Panc1 (cell line): ENCODE results near the gene STX1A. TPM values are rescaled to one million over a fixed set of nuclear protein-coding genes. Genes with fewer than 3 reads are reported as not detected.

Source experiments
- ATAC-seq: fragments of 200-7000 bp; cut with Tn5 transposase; 2 replicates; pipeline ENCODE4 v1.9.1; 2020; ENCODE audit warnings: mild to moderate bottlenecking, moderate library complexity
- BruUV-seq: library from RNA; stranded (reverse); fragments of 400-500 nt; replicated peaks from 2 replicates; lab custom pipeline; 2021; lab: Mats Ljungman, UMichigan
- CTCF ChIA-PET: fragments of 300-600 bp; sonication (Branson Sonifier 250); formaldehyde crosslinking; loops from one replicate; lab custom pipeline; 2022; ENCODE audit warnings: antibody characterized with exemption; lab: Charles Lee
- POLR2A ChIA-PET: fragments of 300-600 bp; sonication (Branson Sonifier 250); formaldehyde crosslinking; loops from one replicate; lab custom pipeline; 2022; ENCODE audit warnings: antibody characterized with exemption; lab: Charles Lee
- DNase-seq: peaks from one replicate; pipeline ENCODE4 v3.0.0-alpha.2; 2010; ENCODE audit warnings: low read depth, low spot score
- H3K27ac ChIP-seq: 2 replicates; pipeline ENCODE4 v1.5.1; 2011; ENCODE audit warnings: mild to moderate bottlenecking, low read length, inconsistent platforms
- H3K27me3 ChIP-seq: fragments of 200-500 bp; sonication (Bioruptor generic); 2 replicates; pipeline ENCODE4 v1.6.0; 2014; ENCODE audit warnings: low read length, inconsistent platforms; ENCODE audit not compliant: control insufficient read depth, insufficient read depth
- H3K36me3 ChIP-seq: fragments of 200-500 bp; sonication (Bioruptor generic); 2 replicates; pipeline ENCODE4 v1.5.1; 2014; ENCODE audit warnings: inconsistent platforms, mild to moderate bottlenecking, low read length, moderate library complexity; ENCODE audit not compliant: control insufficient read depth, insufficient read depth
- H3K4me1 ChIP-seq: 2 replicates; pipeline ENCODE4 v1.5.1; 2011; ENCODE audit warnings: inconsistent platforms, mild to moderate bottlenecking, low read length, moderate library complexity; ENCODE audit not compliant: control insufficient read depth, insufficient read depth
- H3K4me3 ChIP-seq, 2 experiments: 2 replicates each; pipeline ENCODE4 v1.5.1; 2011 to 2012; ENCODE audit warnings: low read depth in 2 of 2, low read length in 2 of 2, mild to moderate bottlenecking in 2 of 2, inconsistent platforms in 1 of 2, moderate library complexity in 1 of 2
- H3K9me3 ChIP-seq: fragments of 200-500 bp; sonication (Bioruptor generic); 2 replicates; pipeline ENCODE4 v1.5.1; 2014; ENCODE audit warnings: low read depth, mild to moderate bottlenecking, inconsistent platforms, low read length, moderate library complexity; ENCODE audit not compliant: control insufficient read depth, insufficient read depth
- POLR2AphosphoS5 ChIP-seq: IDR thresholded peaks from 2 replicates; pipeline ENCODE4 v1.6.1; 2012; ENCODE audit warnings: mild to moderate bottlenecking, low read depth, low read length, moderate library complexity
- REST ChIP-seq, 2 experiments: IDR thresholded peaks; 2 replicates each; pipeline ENCODE4 v1.6.1; 2011 to 2012; ENCODE audit warnings: low read depth in 2 of 2, control low read depth in 1 of 2, low read length in 1 of 2, mild to moderate bottlenecking in 1 of 2, moderate library complexity in 1 of 2; ENCODE audit not compliant: insufficient read depth in 1 of 2
- SIN3A ChIP-seq: IDR thresholded peaks from 2 replicates; pipeline ENCODE4 v1.6.1; 2012; ENCODE audit warnings: low read depth, mild to moderate bottlenecking, low read length, moderate library complexity, borderline replicate concordance; ENCODE audit not compliant: insufficient read depth
- TCF7L2 ChIP-seq: IDR thresholded peaks from 2 replicates; pipeline ENCODE4 v1.6.1; 2011; ENCODE audit warnings: mild to moderate bottlenecking, low read depth, low read length, inconsistent platforms
- in situ Hi-C: cut with HindIII; loops from 2 replicates; pipeline ENCODE4 v1.10.0; 2016; ENCODE audit warnings: low sequenced_read_pairs, low pct_unique_long_range_greater_than_20kb
- intact Hi-C: fragments of 100-400 bp; cut with micrococcal nuclease; formaldehyde crosslinking; loops from one replicate; pipeline ENCODE4 v1.10.0; 2022; ENCODE audit not compliant: unreplicated experiment
- total RNA-seq: library from RNA; stranded (reverse); gene quantifications from one replicate; pipeline ENCODE4 v1.2.1, GENCODE V29; 2021; ENCODE audit not compliant: unreplicated experiment
- TF ChIP-seq, protein P1 (sequence below): fragments of 450-650 bp; IDR thresholded peaks from 2 replicates; pipeline ENCODE4 v1.5.1; 2017; ENCODE audit warnings: mild to moderate bottlenecking

Gene STX1A
- total RNA-seq, 1 experiment from 2014 or later, result 80.9 TPM

GRCh38 chr7:73719806-73720169, 319 bp upstream of the STX1A start:
- H3K27ac ChIP-seq, result peak overlapping the region; percentile 88
- peak overlapping the region; percentile 62 to 96 for H3K4me3 ChIP-seq
- intact Hi-C loops (no loop called here), in situ Hi-C loops (no loop called here)
- POLR2A ChIA-PET, result no interaction called here
- TF ChIP-seq REST (IDR thresholded peaks at IDR 0.05; ENCODE audit: insufficient read depth in 1 of 2, low read depth in 2 of 2, low read length in 1 of 2), result no peak
- ATAC-seq (no peak), DNase-seq (no peak)
- no peaks in the 10 kb centered on the region for H3K27me3 ChIP-seq
- CTCF ChIA-PET, result interaction anchor here (0.6 kb wide), 1 partner anchor 104 kb away, joined by 7 read pairs; no protein-coding TSS in a partner anchor
- peaks cover 56% of the 10 kb centered on the region for H3K4me1 ChIP-seq
- H3K36me3 ChIP-seq, result no peaks in the 10 kb centered on the region
- H3K9me3 ChIP-seq, result no peaks in the 10 kb centered on the region
- no TSS peak for BruUV-seq

- BruUV-seq, result no TSS peak
- no peak for DNase-seq
- H3K9me3 ChIP-seq, result no peaks in the 10 kb centered on the region
- ATAC-seq, result no peak
- peak overlapping the region; percentile 82 to 96 for H3K4me3 ChIP-seq
- in situ Hi-C loops, result no loop called here
- peaks cover 68% of the 10 kb centered on the region for H3K4me1 ChIP-seq
- H3K27ac ChIP-seq, result peak overlapping the region; percentile 96
- H3K27me3 ChIP-seq, result no peaks in the 10 kb centered on the region
- intact Hi-C loops, result no loop called here
- no peak for TF ChIP-seq SIN3A
- TF ChIP-seq POLR2AphosphoS5, result no peak
- TF ChIP-seq, protein P1, sequence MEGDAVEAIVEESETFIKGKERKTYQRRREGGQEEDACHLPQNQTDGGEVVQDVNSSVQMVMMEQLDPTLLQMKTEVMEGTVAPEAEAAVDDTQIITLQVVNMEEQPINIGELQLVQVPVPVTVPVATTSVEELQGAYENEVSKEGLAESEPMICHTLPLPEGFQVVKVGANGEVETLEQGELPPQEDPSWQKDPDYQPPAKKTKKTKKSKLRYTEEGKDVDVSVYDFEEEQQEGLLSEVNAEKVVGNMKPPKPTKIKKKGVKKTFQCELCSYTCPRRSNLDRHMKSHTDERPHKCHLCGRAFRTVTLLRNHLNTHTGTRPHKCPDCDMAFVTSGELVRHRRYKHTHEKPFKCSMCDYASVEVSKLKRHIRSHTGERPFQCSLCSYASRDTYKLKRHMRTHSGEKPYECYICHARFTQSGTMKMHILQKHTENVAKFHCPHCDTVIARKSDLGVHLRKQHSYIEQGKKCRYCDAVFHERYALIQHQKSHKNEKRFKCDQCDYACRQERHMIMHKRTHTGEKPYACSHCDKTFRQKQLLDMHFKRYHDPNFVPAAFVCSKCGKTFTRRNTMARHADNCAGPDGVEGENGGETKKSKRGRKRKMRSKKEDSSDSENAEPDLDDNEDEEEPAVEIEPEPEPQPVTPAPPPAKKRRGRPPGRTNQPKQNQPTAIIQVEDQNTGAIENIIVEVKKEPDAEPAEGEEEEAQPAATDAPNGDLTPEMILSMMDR, result no peak
- TF ChIP-seq REST (IDR thresholded peaks at IDR 0.05; ENCODE audit: insufficient read depth in 1 of 2, low read depth in 2 of 2, low read length in 1 of 2), result no peak
- no peak for TF ChIP-seq TCF7L2
- H3K36me3 ChIP-seq, result no peaks in the 10 kb centered on the region
- POLR2A ChIA-PET, result no interaction called here
- CTCF ChIA-PET, result no interaction called here
These were observed 1.0 kb downstream of the STX1A start for GRCh38 chr7:73718438-73718881.
